ENCODE results near the gene SAMD5. TPM values are rescaled to one million over a fixed set of nuclear protein-coding genes. Genes with fewer than 3 reads are reported as not detected.

The SAMD5 gene
- total and polyA plus RNA-seq, 2 donors from 2014 or later = 9.2 to 11.1 TPM

DNA sequence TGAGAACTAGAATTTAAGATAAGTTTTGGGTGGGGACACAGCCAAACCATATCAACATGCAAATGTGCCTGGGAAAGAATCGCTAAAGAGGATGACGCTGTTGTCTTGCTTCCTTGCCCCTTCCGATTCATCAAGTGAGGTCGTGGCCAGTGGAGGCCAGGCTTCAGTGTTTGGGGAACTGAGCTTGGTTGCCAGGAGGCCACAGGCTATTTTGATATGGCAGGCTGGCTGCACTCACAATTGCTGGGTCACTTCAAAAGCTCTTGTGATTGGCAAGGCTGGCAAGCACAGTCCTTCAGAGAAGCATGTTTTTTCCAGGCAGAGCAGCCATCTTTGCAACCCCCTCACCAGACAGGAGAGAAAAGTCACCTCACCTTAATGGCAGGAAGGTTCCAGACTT lies 45.8 kb downstream of the SAMD5 start:
- no peak overlapping the region for H3K4me3 ChIP-seq (ENCODE audit: low read length in 3 of 3)
- no peak overlapping the region for H3K27ac ChIP-seq (ENCODE audit: low read depth in 2 of 2, low read length in 2 of 2)

DNA sequence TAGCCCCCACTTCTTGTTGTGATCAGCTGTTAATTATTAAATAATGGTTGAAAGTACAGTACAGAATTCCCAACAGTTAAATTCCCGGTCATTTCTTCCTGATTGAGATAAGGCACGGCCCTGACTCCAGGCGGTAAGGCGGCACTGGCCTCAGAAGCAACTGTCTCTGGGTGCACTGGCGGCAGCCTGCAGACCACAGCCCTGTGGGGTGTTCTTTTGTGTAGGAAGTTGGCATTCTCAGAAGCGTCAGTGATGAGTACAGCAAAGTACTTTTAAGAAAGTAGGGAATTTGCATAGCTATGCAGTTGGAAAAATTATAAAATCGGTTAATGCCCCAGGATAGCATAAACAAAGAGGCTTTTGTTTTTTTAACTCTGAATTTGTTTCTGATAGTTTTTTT lies 50.5 kb downstream of the SAMD5 start:
- peak in 4 of 5 donors; percentile 44 to 61 (median 53) for DNase-seq
- Histone ChIP-seq H3K9me3 (ENCODE audit: control insufficient read depth in 2 of 3, insufficient read depth in 1 of 3, low read length in 3 of 3) (no peaks in the 10 kb centered on the region), H3K4me1 (ENCODE audit: control insufficient read depth in 2 of 3, insufficient read depth in 2 of 3, low read depth in 1 of 3, low read length in 3 of 3) (peaks cover 0 to 4% (median 0%) of the 10 kb centered on the region in 3 donors), H3K27me3 (ENCODE audit: control insufficient read depth, insufficient read depth, low read length) (no peaks in the 10 kb centered on the region), H3K4me3 (ENCODE audit: low read length in 3 of 3) (peak overlapping the region in 1 of 3 donors; percentile 37), H3K36me3 (ENCODE audit: control insufficient read depth in 2 of 3, insufficient read depth in 3 of 3, low read length in 3 of 3) (no peaks in the 10 kb centered on the region), H3K27ac (ENCODE audit: low read depth in 2 of 2, low read length in 2 of 2) (no peak overlapping the region), H3K9ac (ENCODE audit: low read length in 3 of 3) (no peak overlapping the region)
- FAIRE-seq = no peak
- intact Hi-C loops (cut with DNase I) = no loop called here
- TF ChIP-seq, protein P1, sequence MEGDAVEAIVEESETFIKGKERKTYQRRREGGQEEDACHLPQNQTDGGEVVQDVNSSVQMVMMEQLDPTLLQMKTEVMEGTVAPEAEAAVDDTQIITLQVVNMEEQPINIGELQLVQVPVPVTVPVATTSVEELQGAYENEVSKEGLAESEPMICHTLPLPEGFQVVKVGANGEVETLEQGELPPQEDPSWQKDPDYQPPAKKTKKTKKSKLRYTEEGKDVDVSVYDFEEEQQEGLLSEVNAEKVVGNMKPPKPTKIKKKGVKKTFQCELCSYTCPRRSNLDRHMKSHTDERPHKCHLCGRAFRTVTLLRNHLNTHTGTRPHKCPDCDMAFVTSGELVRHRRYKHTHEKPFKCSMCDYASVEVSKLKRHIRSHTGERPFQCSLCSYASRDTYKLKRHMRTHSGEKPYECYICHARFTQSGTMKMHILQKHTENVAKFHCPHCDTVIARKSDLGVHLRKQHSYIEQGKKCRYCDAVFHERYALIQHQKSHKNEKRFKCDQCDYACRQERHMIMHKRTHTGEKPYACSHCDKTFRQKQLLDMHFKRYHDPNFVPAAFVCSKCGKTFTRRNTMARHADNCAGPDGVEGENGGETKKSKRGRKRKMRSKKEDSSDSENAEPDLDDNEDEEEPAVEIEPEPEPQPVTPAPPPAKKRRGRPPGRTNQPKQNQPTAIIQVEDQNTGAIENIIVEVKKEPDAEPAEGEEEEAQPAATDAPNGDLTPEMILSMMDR (IDR thresholded peaks at IDR 0.05; ENCODE audit: borderline replicate concordance, extremely low read depth, insufficient read depth) = no peak

More for the DNA sequence above, 45.8 kb downstream of the SAMD5 start:
- FAIRE-seq (no peak), DNase-seq (no peak)
- Histone ChIP-seq H3K36me3 (ENCODE audit: control insufficient read depth in 2 of 3, insufficient read depth in 3 of 3, low read length in 3 of 3) (no peaks in the 10 kb centered on the region), H3K4me1 (ENCODE audit: control insufficient read depth in 2 of 3, insufficient read depth in 2 of 3, low read depth in 1 of 3, low read length in 3 of 3) (peaks cover 0 to 4% (median 0%) of the 10 kb centered on the region in 3 donors), H3K27me3 (ENCODE audit: control insufficient read depth, insufficient read depth, low read length) (no peaks in the 10 kb centered on the region), H3K9me3 (ENCODE audit: control insufficient read depth in 2 of 3, insufficient read depth in 1 of 3, low read length in 3 of 3) (no peaks in the 10 kb centered on the region), H3K9ac (ENCODE audit: low read length in 3 of 3) (no peak overlapping the region)
- TF ChIP-seq, protein P1 (IDR thresholded peaks at IDR 0.05; ENCODE audit: borderline replicate concordance, extremely low read depth, insufficient read depth) = no peak
- intact Hi-C loops (cut with DNase I) = no loop called here

DNA sequence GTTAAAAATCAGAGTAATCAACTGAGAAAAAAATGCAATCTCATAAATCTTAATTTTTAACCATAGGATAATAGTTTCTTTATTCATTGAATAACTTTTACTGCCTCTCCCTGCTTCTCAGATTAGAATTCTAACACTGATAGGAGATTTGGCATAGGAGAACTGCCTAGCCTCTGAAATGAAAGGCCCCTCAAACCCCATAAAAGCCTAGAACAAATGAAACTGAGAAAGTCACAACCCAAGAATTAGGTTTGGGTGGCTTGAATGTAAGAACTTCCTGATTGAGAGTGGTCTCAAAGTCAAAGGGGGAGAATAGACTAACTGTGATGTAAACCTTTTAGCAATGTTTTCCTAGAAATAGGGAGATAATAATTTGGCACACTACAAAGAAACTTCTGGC lies 52.2 kb downstream of the SAMD5 start:
- H3K27me3 ChIP-seq (ENCODE audit: control insufficient read depth, insufficient read depth, low read length) = no peaks in the 10 kb centered on the region
- FAIRE-seq = no peak
- H3K4me1 ChIP-seq (ENCODE audit: control insufficient read depth in 2 of 3, insufficient read depth in 2 of 3, low read depth in 1 of 3, low read length in 3 of 3) = peaks cover 0 to 4% (median 0%) of the 10 kb centered on the region in 3 donors
- no peak overlapping the region for H3K4me3 ChIP-seq (ENCODE audit: low read length in 3 of 3)
- no peak for DNase-seq
- H3K9ac ChIP-seq (ENCODE audit: low read length in 3 of 3) = no peak overlapping the region
- intact Hi-C loops (cut with DNase I) = no loop called here
- TF ChIP-seq, protein P1 (IDR thresholded peaks at IDR 0.05; ENCODE audit: borderline replicate concordance, extremely low read depth, insufficient read depth) = no peak
- no peak overlapping the region for H3K27ac ChIP-seq (ENCODE audit: low read depth in 2 of 2, low read length in 2 of 2)
- H3K36me3 ChIP-seq (ENCODE audit: control insufficient read depth in 2 of 3, insufficient read depth in 3 of 3, low read length in 3 of 3) = no peaks in the 10 kb centered on the region
- H3K9me3 ChIP-seq (ENCODE audit: control insufficient read depth in 2 of 3, insufficient read depth in 1 of 3, low read length in 3 of 3) = no peaks in the 10 kb centered on the region

DNA sequence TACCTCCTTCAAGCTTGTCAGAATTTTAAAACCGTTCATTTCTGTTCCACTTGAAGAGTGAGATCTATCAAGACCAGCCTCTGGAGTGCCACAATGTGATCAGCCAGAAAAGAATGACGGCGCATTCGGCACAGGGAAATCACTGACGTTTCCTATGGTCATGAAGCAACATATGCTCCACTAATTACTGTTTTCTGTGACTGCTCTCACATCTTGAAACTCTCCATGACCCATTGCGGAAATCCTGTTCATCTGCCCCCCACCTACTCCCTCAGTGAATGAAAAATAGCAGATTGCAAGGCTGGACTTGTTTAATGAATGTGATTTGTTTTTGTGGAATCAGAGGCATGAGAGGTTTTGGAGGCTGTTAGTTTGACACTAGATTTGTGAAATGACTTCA lies 53.2 kb downstream of the SAMD5 start:
- Histone ChIP-seq H3K27me3 (ENCODE audit: control insufficient read depth, insufficient read depth, low read length) (no peaks in the 10 kb centered on the region), H3K36me3 (ENCODE audit: control insufficient read depth in 2 of 3, insufficient read depth in 3 of 3, low read length in 3 of 3) (no peaks in the 10 kb centered on the region), H3K4me1 (ENCODE audit: control insufficient read depth in 2 of 3, insufficient read depth in 2 of 3, low read depth in 1 of 3, low read length in 3 of 3) (peaks cover 0 to 4% (median 0%) of the 10 kb centered on the region in 3 donors), H3K9ac (ENCODE audit: low read length in 3 of 3) (no peak overlapping the region), H3K27ac (ENCODE audit: low read depth in 2 of 2, low read length in 2 of 2) (no peak overlapping the region), H3K9me3 (ENCODE audit: control insufficient read depth in 2 of 3, insufficient read depth in 1 of 3, low read length in 3 of 3) (no peaks in the 10 kb centered on the region), H3K4me3 (ENCODE audit: low read length in 3 of 3) (no peak overlapping the region)
- DNase-seq (peak in 1 of 5 donors; percentile 48), FAIRE-seq (no peak)
- TF ChIP-seq, protein P1 (IDR thresholded peaks at IDR 0.05; ENCODE audit: borderline replicate concordance, extremely low read depth, insufficient read depth) = no peak
- intact Hi-C loops (cut with DNase I) = no loop called here

Measured in kidney (tissue), 14 donors.